ENCODE results near the gene CYP26A1.
A peak's percentile ranks its signal among the peaks of the same experiment; 100 is the strongest.

Gene CYP26A1

DNA sequence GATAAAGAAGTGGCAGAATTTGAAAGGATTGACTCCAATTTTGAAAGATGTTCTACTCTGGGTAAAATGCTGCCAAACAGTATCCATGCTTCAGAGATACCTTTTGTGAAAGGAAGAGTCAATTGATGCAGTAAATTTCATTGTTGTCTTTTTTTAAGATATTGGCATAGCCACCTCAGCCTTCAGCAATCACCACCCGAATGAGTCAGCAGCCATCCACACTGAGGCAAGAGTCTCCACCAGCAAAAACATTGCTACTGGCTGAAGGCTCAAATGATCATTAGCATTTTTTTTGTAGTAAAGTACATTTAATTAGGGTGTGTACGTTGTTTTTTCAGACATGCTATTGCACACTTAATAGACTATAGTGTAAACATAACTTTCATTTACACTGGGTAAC lies 44.8 kb upstream of the CYP26A1 start:
- H3K4me1 ChIP-seq (ENCODE audit: low read length): peaks cover 29% of the 10 kb centered on the region
- no peaks in the 10 kb centered on the region for H3K79me2 ChIP-seq (ENCODE audit: low read length)
- H3K9me3 ChIP-seq (replicated peaks; ENCODE audit: insufficient read depth, low read length): no peaks in the 10 kb centered on the region

DNA sequence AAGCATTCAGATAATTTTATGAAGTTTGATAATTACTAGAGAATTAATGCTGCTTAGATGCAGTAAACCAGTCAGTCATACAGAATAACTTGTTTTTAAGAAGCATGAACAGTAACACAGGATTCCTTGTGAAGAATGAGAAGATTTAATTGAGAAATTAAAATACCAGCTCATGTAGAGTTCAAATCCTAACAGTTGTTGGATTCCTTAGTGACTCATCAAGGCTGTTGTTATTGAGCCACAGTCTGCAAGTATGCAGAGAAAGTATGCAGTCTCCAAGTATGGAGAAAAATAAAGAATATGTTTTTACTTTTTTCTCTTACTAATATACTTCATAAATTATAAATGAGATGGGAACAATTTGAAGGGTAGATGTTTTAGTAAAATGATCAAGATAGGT lies 43.3 kb upstream of the CYP26A1 start:
- no peak for DNase-seq
- H3K27ac ChIP-seq (ENCODE audit: low read length): no peak overlapping the region; the same call in 1 of the 2 replicates
- no peaks in the 10 kb centered on the region for H3K36me3 ChIP-seq (replicated peaks; ENCODE audit: insufficient read depth, low read length)
- H3K9ac ChIP-seq (ENCODE audit: low read length): no peak overlapping the region
- no peaks in the 10 kb centered on the region for H4K20me1 ChIP-seq (ENCODE audit: insufficient read depth, low read length)
- peaks cover 33% of the 10 kb centered on the region for H3K4me1 ChIP-seq (ENCODE audit: low read length)
- H3K9me3 ChIP-seq (replicated peaks; ENCODE audit: insufficient read depth, low read length): no peaks in the 10 kb centered on the region
- TF ChIP-seq, protein P1, sequence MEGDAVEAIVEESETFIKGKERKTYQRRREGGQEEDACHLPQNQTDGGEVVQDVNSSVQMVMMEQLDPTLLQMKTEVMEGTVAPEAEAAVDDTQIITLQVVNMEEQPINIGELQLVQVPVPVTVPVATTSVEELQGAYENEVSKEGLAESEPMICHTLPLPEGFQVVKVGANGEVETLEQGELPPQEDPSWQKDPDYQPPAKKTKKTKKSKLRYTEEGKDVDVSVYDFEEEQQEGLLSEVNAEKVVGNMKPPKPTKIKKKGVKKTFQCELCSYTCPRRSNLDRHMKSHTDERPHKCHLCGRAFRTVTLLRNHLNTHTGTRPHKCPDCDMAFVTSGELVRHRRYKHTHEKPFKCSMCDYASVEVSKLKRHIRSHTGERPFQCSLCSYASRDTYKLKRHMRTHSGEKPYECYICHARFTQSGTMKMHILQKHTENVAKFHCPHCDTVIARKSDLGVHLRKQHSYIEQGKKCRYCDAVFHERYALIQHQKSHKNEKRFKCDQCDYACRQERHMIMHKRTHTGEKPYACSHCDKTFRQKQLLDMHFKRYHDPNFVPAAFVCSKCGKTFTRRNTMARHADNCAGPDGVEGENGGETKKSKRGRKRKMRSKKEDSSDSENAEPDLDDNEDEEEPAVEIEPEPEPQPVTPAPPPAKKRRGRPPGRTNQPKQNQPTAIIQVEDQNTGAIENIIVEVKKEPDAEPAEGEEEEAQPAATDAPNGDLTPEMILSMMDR (IDR thresholded peaks at IDR 0.05; ENCODE audit: low read length): no peak
- TF ChIP-seq EZH2phosphoT487 (IDR thresholded peaks at IDR 0.05; ENCODE audit: low read length) (no peak), EZH2 (optimal IDR thresholded peaks at IDR 0.05; ENCODE audit: low read depth, low read length) (no peak)
- peaks cover 20% of the 10 kb centered on the region for H3F3A ChIP-seq (ENCODE audit: insufficient read depth, low read length)
- H3K4me3 ChIP-seq (ENCODE audit: low read length): no peak overlapping the region
- H2AFZ ChIP-seq (ENCODE audit: low read length): no peak overlapping the region
- H3K79me2 ChIP-seq (ENCODE audit: low read length): no peaks in the 10 kb centered on the region
- no peak overlapping the region; the same call in 1 of the 2 replicates for H3K4me2 ChIP-seq (ENCODE audit: low read depth, low read length)
- H3K9me2 ChIP-seq (replicated peaks; ENCODE audit: insufficient read depth, low read length): no peaks in the 10 kb centered on the region
- no peaks in the 10 kb centered on the region for H3K27me3 ChIP-seq (replicated peaks; ENCODE audit: insufficient read depth, low read length)

More for the DNA sequence above, 44.8 kb upstream of the CYP26A1 start:
- Histone ChIP-seq H3K27me3 (replicated peaks; ENCODE audit: insufficient read depth, low read length) (no peaks in the 10 kb centered on the region), H3K36me3 (replicated peaks; ENCODE audit: insufficient read depth, low read length) (no peaks in the 10 kb centered on the region), H2AFZ (ENCODE audit: low read length) (no peak overlapping the region), H3K27ac (ENCODE audit: low read length) (no peak overlapping the region), H3K4me2 (ENCODE audit: low read depth, low read length) (no peak overlapping the region), H3K9me2 (replicated peaks; ENCODE audit: insufficient read depth, low read length) (no peaks in the 10 kb centered on the region), H3F3A (ENCODE audit: insufficient read depth, low read length) (peaks cover 20% of the 10 kb centered on the region), H4K20me1 (ENCODE audit: insufficient read depth, low read length) (no peaks in the 10 kb centered on the region), H3K9ac (ENCODE audit: low read length) (no peak overlapping the region), H3K4me3 (ENCODE audit: low read length) (no peak overlapping the region)
- TF ChIP-seq, protein P1 (IDR thresholded peaks at IDR 0.05; ENCODE audit: low read length): no peak
- TF ChIP-seq EZH2phosphoT487 (IDR thresholded peaks at IDR 0.05; ENCODE audit: low read length) (no peak), EZH2 (optimal IDR thresholded peaks at IDR 0.05; ENCODE audit: low read depth, low read length) (no peak)
- DNase-seq: no peak

DNA sequence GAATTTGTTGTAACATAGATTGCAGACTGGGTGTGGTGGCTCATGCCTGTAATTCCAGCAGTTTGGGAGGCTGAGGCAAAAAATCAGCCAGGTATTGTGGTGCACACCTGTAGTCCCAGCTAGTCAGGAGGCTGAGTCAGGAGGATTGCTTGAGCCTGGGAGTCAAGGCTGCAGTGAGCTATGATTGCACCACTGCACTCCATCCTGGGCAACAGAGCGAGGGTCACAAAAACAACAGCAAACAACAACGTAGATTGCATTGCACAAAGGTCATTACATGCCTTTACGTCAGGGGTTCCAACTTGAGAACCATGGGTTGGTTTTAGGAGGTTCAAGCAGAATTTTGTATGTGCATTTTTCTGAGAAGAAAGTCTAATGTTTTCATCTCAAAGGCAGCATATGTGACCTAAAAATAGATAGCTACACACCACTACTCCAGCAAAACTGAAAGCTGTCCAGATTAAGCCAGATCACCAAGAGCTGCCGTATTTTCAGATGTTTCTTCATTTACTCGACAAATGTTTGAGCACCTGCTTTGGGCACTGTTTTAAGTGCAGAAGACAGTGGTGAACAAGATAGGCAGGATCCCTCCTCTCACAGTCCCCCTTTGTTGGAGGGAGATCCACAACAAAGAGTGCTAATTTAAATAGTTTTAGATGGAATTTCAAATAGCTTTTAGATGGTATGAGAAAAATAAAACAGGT lies 41.4 kb upstream of the CYP26A1 start:
- no peaks in the 10 kb centered on the region for H4K20me1 ChIP-seq (ENCODE audit: insufficient read depth, low read length)
- H3K27me3 ChIP-seq (replicated peaks; ENCODE audit: insufficient read depth, low read length): no peaks in the 10 kb centered on the region
- H3K36me3 ChIP-seq (replicated peaks; ENCODE audit: insufficient read depth, low read length): no peaks in the 10 kb centered on the region
- H3K9me2 ChIP-seq (replicated peaks; ENCODE audit: insufficient read depth, low read length): no peaks in the 10 kb centered on the region
- H3F3A ChIP-seq (ENCODE audit: insufficient read depth, low read length): peaks cover 20% of the 10 kb centered on the region
- no peak for TF ChIP-seq EZH2 (optimal IDR thresholded peaks at IDR 0.05; ENCODE audit: low read depth, low read length)
- TF ChIP-seq, protein P1 (IDR thresholded peaks at IDR 0.05; ENCODE audit: low read length): no peak
- no peak for TF ChIP-seq EZH2phosphoT487 (IDR thresholded peaks at IDR 0.05; ENCODE audit: low read length)
- H3K79me2 ChIP-seq (ENCODE audit: low read length): no peaks in the 10 kb centered on the region
- peak overlapping the region; percentile 8 for H3K4me3 ChIP-seq (ENCODE audit: low read length)
- peak overlapping the region; percentile 51 for H3K4me2 ChIP-seq (ENCODE audit: low read depth, low read length)
- peak overlapping the region; percentile 23; the same call in 1 of the 2 replicates for H3K9ac ChIP-seq (ENCODE audit: low read length)
- peak; percentile 85 for DNase-seq
- peak overlapping the region; percentile 70 for H3K27ac ChIP-seq (ENCODE audit: low read length)
- H2AFZ ChIP-seq (ENCODE audit: low read length): 0 out of 2 replicates have a peak overlapping the region, but pooled peaks have one; percentile 7
- no peaks in the 10 kb centered on the region for H3K9me3 ChIP-seq (replicated peaks; ENCODE audit: insufficient read depth, low read length)
- H3K4me1 ChIP-seq (ENCODE audit: low read length): peaks cover 33% of the 10 kb centered on the region
